ENCODE data around the gene TUFM.
"Not testable (repeated sequence)": the region's sequence is repeated elsewhere in the genome, so short reads cannot be mapped to it uniquely, and the experiment has no call there.

GRCh38 chr16:28890355-28890754 is 44.2 kb upstream of the TUFM start:
- not testable (repeated sequence) for TF ChIP-seq CTCF (conservative IDR thresholded peaks at IDR 0.05 in 1 of 2, IDR thresholded peaks at IDR 0.05 in 1 of 2; ENCODE audit: extremely low read depth in 1 of 2, insufficient read depth in 1 of 2, low read depth in 1 of 2, low read length in 2 of 2); EZH2 (IDR thresholded peaks at IDR 0.05; ENCODE audit: borderline replicate concordance, low read length)
